NCI-H1048 (cell line): ENCODE results near the gene CLK4.
"Not testable (repeated sequence)": the region's sequence is repeated elsewhere in the genome, so short reads cannot be mapped to it uniquely, and the experiment has no call there.

Experiments used
- DNase-seq: peaks from one replicate; lab custom pipeline; 2025; lab: John Stamatoyannopoulos, UW

CLK4 gene

DNA sequence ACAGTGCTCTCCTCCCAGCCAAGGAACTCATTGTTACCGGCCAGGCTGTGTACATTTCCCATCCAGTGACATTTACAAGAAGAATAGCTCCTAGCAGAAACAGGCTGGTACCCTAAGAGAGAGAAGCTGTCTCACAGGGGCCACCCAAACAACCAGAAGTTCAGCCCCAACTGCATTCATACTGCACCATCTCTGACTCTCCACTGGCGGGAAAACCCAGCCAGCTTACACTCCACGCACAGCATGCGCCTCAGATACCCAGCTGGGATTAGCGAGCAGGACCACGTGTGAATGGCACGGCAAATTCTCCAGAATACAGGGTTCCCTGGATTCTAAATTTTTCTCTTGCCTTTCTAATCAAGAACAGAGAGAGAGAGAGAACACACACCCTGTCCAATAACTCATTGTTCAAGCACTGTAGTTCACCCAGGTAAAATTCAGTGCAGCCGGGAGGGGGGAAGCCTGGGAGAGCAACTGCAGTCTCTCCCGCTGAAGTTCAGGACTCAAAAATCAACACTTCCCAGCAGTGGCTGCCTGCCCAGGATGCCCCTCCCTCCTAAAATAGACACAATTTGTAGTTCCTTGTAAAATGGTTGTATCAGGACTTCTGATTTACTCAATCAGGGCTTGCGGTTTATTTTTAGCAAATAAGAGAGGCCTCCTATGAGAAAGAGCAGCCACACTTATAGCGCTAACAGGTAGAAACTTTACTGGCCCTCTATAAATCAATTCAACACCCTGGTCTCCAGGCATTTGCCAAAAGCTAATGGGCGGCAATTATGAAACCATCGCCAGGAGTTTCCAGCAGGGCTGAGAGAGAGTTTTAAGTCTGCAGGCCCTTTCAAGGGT, 38.9 kb downstream of the CLK4 start:
- DNase-seq = no peak

DNA sequence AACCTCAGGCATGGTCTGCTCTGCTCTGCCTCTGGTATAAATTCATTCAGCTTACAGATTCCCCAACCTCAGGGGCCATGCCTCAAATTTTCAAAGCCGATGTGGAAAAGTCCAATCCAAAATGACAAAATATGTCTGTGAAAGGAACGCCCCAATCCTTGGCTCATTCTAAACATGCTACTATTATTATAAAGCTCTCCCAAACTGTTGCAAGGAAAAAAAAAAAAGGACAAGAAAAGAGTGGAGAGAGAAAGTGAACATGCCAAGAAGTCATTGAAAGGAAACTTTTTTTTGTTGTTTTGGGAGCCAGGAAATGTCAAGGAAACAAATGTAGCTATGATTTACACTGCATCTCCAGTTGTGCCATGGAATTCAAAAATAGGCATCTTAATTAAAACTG, 40.5 kb downstream of the CLK4 start:
- no peak for DNase-seq

DNA sequence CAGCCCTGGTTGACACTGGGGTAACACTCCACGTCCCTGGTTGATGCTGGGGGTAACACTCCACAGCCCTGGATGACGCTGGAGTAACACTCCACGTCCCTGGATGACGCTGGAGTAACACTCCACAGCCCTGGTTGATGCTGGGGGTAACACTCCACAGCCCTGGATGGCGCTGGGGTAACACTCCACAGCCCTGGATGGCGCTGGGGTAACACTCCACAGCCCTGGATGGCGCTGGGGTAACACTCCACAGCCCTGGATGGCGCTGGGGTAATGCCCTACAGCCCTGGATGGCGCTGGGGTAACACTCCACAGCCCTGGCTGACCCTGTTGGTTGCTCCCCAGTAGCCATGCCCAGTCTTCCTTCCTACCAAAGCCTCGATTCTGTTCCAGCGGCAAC, 41.4 kb downstream of the CLK4 start:
- not testable (repeated sequence) for DNase-seq

DNA sequence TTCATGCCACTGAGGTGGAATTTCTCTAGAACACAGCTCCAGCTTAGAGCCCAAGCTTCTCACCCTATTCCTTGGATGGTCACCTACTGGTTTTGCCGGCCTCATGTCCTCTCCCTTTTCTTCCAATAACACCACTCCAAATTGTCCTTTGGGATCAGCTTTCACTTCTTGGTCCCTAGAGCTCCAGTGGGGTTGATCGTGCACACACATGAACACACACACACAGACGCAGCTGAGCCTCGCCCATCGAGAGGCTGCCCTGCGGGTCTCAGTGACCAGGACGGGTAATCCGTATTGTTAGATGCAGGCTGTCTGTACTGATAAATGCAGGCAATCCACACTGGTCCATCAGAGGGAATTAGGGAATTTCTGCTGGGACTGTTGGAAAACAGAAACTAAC, 43.6 kb downstream of the CLK4 start:
- DNase-seq = no peak

DNA sequence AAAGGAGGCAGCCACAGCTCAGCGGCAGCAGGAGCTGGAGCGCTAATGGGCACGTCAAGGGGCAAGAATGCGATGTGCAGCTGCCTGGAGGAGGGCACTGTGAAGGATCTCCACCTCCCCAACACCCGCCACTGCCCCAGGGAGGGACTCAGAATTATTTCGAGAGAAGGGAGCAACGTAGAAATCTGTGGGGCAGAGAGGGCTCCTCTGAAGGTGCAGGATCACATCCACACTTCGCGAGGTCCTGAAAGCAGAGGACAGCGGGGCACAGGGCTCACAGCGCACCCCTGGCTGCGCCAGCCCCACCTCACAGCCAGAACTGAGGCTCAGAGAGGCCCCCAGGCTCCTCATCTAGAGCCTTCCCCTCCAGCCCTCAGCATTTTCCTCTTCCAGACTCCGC, 44.6 kb downstream of the CLK4 start:
- DNase-seq = no peak

DNA sequence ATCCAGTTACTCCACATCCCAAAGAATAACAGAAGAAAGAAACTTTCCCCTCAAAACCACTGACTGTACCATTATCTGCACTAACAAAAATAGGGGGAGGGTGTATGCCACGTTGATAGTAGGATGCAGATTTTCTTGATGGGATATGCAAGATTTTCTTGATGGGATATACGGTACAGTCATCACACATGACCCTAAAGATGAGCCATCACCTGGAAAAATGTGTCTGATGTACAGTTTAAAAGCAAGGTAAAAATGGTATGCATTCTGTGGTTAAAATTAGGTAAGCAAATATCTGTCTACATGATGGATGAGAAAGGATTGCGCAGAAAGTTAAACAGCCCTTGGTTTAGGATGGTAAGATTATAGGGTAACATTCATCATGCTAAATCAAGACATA, 45.2 kb downstream of the CLK4 start:
- DNase-seq = no peak

DNA sequence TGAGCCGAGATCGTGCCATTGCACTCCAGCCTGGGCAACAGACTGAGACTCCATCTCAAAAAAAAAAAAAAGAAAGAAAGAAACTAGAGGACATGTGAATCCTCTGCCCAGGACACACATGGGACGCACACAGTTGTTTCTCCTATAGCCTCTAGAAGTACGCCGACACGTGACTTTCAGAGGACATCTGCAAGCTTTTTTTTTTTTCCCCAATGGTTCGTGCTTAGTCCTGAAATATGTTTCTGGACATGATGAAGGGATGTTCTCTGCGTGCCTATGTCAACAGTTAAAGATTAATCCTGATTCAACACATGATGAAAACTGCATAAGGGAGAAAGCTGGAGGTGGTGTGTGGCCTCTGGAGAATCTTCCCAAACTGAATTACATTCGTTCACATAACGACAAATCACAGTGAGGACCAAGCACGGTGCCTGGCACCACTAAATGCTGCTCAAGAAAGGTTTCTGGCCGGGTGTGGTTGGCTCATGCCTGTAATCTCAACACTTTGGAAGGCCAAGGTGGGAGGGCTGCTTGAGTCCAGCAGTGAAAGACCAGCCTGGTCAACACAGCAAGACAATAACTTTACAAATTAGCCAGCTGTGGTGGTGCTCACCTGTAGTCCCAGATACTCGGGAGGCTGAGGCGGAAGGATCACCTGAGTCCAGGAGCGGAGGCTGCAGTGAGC, 46.4 kb downstream of the CLK4 start:
- no peak for DNase-seq

DNA sequence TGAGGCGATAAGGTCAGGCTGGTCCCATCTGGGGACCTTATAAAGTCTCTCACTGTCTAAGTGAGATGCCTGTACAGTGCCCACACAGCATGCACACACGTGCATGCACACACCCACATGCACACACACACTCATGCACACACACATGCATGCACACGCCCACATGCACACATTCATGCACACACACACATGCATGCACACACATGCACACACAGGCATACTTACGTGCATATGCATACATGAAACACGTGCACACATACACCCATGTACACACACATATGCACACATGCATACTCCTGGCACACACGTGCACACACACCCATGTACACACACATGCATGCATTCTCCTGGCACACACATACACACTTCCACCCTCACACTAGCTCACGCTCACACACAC, 48.9 kb downstream of the CLK4 start:
- DNase-seq = no peak

DNA sequence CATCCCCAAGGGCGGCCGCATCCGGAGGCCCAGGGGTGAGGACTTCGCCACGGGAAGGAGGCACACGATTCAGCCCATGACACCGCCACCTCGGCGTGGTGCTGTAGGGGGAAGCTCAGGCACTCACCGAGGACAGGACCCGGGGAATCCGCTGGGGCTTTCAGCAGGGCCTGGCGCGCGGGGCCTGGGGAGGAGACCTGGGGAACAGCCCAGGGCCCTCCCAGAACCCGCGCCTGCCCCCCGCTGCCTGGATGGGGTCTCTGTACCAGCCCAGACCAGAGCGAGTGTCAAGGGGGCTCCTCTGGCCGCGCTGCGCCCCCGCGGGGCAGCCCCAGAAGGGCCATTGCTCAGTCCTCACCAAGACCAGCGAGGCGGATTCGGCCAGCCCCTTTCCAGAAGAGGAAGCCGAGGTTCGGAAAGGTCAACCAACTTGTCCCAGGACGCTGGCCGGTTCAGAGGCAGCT, 49.4 kb downstream of the CLK4 start:
- no peak for DNase-seq

DNA sequence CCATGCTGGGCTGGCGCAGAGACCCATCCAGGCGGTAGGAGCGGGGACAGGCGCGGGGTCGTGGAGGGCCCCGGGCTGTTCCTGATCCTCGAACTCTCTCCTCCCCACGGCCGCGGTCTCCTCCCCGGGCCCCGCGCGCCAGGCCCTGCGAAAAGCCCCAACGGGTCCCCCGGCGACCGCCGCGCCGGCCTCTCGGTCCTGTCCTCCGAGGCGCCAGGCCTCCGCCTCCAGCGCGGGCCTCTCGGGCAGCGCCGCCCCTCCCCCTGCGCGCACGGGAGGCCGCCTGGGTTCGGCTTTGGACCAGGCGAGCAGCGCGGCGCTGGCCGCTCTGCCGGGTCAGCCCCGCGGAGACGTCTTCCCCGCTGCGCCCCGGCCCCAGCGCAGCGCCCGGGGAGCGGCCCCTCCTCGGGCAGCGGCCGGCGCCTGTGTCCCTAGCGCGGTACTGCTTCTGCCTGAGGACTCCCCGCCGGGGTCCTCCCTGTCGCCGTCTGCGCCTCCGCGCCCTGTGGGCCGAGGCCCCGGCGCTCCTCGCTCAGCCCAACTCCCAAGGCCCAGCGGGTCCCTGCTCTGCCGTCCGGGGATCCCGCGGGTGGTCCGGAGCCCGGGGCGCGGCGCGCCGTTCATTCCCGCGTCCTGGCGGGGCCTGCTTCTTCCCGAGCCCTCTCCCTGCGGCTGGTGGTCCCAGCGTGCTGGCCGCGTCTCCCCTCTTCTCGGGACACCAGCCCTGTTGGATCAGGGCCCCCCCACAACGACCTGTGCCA, 50.1 kb downstream of the CLK4 start:
- no peak for DNase-seq

DNA sequence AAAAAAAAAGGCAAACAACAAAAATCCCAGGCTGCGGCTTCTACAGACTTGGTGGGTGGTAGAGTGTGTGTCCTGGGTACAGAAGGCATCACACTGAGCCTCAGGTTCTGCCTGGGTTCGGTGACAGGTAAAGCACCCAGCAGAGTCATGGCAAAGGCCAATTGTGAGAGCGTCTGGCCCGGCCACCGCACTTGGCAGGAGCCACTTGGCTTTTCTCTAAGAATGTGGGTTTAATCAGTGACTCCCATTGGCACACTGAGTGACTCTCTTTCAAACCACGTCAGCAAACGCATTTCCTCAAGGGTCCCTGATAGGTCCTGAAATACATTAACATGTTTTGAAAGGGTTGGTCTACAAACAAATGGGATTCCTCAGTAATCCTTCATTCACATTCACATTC, 53.6 kb downstream of the CLK4 start:
- DNase-seq = no peak

DNA sequence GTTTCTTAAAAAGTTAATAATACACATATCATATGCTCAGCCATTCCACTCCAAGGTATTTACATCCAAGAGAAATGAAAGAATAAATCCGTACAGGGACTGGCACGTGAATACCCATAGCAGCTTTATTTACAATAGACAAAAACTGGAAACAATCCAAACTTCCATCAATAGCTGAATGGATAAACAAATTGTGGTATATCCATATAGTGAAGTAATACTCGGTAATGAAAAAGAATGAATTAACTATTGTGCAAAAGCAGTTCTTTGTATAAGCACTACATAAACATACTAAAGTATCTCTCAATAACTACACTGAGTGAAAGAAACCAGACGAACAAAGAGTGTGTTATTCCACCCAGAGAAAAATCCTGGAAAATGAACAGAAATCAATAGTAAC, 54.2 kb downstream of the CLK4 start:
- no peak for DNase-seq

DNA sequence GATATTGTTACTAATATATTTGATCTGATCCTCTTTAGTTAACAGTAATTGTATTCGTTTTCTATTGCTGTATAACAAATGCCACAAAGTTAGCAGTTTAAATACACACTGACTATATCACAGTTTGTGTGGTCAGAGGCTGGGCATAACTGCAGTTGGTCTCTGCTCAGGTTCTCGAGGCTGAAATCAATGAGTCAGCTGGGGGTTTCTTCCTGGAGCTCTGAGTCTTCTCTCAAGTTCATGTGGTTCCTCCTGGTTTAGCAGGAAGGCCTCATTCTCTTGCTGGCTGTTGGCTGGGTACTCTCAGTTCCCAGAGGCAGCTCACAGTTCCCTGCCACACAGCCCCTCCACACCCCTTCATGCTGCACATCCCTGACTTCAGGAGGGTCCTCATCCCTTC, 57.4 kb downstream of the CLK4 start:
- DNase-seq = no peak

DNA sequence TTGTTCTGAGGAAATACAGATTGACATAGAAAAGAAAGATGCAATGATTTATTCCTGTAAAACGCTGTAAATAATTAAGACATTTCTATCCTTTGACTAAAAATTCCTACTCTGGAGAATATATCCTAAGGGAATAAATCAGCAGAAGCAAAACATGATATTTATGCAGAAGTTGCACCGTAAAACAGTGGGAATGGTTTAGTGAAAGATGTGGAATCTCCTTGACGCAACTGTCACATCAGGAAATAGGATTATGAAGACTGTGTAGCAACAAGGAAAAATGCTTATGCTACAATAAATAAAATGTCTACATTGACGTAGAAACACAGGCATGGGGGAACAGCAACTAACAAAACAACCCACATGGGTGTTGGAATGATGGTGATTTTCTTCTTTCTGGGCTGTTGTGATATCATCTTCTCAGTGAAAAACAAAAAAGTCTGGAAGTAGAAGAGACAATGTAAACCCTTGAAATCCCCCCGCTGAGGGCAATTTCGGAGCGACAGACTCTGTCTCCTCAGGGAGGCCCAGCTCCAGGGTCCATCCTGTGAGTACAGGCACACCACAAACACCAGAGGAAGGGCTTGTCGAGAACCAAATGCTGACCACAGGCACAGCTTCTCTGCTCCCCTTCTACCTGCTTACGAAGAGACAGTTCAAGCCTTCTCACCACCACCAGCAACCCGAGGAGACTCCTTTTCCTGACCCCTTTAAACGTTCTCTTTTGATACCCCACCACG, 61.9 kb downstream of the CLK4 start:
- DNase-seq = no peak

DNA sequence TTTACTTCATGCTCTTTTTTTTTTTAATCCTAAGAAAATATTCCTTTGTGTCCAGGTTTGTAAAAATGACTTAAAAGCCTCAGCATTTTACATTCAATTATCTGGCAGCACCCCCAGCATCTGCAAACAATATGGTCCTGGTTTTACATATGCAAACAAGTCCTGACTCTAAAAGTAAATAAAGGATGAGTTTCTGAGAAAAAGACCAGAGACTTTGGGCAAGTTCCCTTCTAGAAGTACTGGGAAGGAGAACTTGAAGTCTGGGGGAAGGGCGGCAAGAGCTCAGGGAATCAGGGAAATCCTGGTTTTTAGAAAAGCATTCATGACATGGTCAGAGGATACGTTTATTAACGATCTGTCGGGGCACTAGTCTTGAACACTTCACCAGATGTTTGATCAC, 62.5 kb downstream of the CLK4 start:
- no peak for DNase-seq

DNA sequence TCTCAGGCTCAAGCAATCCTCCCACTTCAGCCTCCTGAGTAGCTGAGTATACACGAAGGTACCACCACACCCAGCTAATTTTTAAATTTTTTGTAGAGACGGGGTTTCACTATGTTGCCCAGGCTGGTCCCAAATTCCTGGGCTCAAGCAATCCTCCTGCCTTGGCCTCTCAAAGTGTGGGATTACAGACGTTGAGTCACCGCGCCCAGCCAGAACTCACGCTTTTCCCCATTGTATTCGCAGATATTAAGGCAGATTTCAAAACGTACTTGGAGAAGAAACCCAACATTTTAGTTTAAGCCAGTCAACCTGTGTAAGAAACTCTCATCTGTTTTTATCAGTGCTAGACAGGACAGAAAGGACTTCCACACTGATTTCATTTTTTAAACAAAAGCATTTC, 63.2 kb downstream of the CLK4 start:
- no peak for DNase-seq

DNA sequence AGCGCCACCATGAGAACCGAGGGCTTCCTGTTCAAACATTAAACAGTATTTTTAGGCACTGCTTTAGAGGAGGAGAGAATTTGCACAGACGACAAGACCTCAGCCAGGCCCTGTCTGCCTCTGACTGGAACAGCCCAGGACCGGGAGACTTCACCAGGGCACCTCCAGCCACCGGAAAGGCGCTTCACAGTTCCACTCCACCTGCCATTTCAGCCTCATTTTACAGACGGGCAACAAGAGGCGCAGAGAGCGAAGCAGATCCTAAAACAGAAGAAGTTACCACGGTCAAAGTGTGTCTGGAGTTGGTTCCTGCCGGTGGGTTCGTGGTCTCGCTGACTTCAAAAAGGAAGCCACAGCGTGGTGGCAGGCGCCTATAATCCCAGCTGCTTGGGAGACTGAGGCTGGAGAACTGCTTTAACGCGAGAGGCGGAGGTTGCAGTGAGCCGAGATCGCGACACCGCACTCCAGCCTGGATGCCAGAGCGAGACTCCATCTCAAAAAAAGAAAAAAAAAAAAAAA, 65.0 kb downstream of the CLK4 start:
- no peak for DNase-seq

DNA sequence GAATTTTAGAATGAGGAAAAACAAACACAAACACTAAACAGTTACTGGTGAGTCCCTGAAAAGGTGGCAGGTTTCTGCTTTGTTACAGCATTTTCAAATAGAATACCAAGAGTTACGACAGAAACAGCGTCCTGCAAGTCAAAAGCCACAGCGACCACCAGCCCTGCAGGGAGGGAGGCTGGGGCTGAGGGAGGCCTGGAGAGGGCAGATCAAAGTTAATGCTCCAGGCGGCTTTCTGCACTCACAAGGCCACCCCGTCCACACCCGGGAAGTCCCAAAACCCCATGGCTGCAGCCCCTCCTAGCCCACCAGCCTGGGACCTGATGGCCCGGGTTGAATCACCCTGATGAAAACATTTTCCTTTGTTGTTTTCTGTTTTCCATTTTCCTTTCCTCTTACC, 65.9 kb downstream of the CLK4 start:
- no peak for DNase-seq

DNA sequence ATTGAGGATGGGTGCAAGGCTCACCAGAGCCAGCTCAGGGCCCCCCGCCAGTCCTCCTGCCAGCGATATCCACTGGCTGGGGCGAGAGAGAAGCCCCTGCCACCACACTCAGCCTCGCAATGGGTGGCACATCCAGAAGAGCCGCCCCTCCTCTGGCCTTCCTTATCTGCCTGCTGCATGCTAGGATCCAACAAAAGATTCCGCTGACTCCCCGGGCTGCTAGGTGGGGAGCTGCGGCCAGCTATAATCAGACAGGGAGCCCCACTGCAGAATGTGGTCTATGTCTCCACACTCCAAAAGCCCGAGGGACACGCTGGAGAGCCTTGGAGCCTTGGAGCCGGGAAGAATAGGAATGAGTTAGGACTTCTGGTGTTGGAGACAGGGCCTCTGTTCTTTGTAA, 69.4 kb downstream of the CLK4 start:
- DNase-seq = no peak

DNA sequence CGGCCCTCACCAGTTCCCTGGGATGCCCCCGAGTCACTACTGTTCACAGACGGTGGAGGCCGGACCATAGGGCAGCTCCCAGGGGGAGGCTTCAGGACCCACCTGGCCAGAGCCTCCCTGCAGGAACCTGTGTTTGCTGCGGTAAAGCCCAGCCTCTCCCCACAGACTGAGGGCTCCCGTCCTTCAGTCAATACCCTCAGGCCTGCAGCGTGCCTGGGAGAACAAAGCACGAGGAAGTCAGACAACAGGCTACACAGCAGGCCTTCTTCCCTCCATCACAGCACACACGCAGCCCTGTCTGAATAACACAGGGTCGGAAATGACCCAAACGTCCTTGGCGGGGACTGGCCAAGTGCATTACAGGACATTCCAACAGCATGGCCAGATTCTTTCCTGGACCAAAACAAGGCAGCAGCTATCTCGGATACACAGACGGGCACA, 71.1 kb downstream of the CLK4 start:
- no peak for DNase-seq

DNA sequence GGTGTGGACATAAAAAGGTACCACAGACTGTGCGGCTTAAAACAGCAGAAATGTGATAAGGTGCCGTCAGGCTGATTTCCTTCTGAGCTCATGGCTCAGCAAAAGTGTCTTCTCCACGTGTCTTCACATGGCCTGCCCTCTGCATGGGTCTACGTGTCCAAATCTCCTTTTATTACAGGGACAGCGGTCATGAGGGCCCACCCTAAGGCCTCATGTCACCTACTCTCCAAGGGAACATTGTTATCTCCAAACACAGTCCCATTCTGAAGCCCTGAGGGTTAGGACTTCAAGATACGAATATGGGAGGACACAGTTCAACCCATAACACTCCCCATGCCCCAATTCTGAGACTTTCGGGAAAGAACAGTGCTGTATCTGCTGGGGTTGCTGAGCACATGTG, 71.8 kb downstream of the CLK4 start:
- no peak for DNase-seq

DNA sequence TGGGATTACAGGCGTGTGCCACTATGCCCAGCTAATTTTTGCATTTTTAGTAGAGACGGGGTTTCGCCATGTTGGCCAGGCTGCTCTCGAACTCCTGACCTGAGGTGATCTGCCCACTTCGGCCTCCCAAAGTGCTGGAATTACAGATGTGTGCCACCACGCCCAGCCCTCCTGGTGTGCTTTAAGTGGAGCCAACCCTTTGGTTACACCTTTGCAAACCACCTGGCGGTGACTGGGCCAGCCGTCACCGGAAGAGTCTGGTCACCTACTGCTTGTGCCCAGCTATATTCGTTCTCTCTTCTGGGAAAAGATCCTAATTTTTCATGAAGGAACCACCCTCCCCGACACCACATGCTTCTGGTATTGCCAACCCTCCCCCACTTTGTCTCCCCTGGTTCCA, 72.5 kb downstream of the CLK4 start:
- DNase-seq = no peak
